Kidney (tissue), 14 donors: ENCODE measurements around the gene BDH1. TPM values are rescaled to one million over a fixed set of nuclear protein-coding genes. Genes with fewer than 3 reads are reported as not detected.
A peak's percentile ranks its signal among the peaks of the same experiment; 100 is the strongest.

Experiments used
- DNase-seq, 5 donors: peaks; one replicate each; pipeline ENCODE4 v3.0.0-alpha.2; 2013 to 2020
- FAIRE-seq: peaks from 2 replicates; lab custom pipeline; 2012; peaks lifted over from hg19 to GRCh38; lab: Jason Lieb, UNC
- H3K27ac ChIP-seq, 2 donors: one replicate each; pipeline ENCODE4 v1.7.0; 2013; ENCODE audit warnings: low read depth in 2 of 2, low read length in 2 of 2, inconsistent platforms in 1 of 2
- H3K27me3 ChIP-seq: one replicate; pipeline ENCODE4 v1.7.1; 2013; ENCODE audit warnings: low read length, inconsistent platforms; ENCODE audit not compliant: control insufficient read depth, insufficient read depth
- H3K36me3 ChIP-seq, 3 donors: one replicate each; pipeline versions ENCODE4 v1.7.0 to v1.7.1; 2013; ENCODE audit warnings: low read length in 3 of 3, control low read depth in 1 of 3, inconsistent platforms in 1 of 3; ENCODE audit not compliant: insufficient read depth in 3 of 3, control insufficient read depth in 2 of 3
- H3K4me1 ChIP-seq, 3 donors: one replicate each; pipeline versions ENCODE4 v1.7.0 to v1.7.1; 2013; ENCODE audit warnings: low read length in 3 of 3, inconsistent platforms in 1 of 3, low read depth in 1 of 3; ENCODE audit not compliant: control insufficient read depth in 2 of 3, insufficient read depth in 2 of 3
- H3K4me3 ChIP-seq, 3 donors: one replicate each; pipeline versions ENCODE4 v1.7.0 to v1.8.1; 2013; ENCODE audit warnings: low read length in 3 of 3, control low read depth in 1 of 3, inconsistent platforms in 1 of 3
- H3K9ac ChIP-seq, 3 donors: one replicate each; pipeline versions ENCODE4 v1.7.0 to v1.7.1; 2013; ENCODE audit warnings: low read length in 3 of 3, control low read depth in 1 of 3, inconsistent platforms in 1 of 3
- H3K9me3 ChIP-seq, 3 donors: one replicate each; pipeline versions ENCODE4 v1.7.0 to v1.7.1; 2013; ENCODE audit warnings: low read length in 3 of 3, control low read depth in 1 of 3, inconsistent platforms in 1 of 3; ENCODE audit not compliant: control insufficient read depth in 2 of 3, insufficient read depth in 1 of 3
- CTCF ChIP-seq: IDR thresholded peaks from 3 replicates; pipeline ENCODE4 v1.5.1; 2012; ENCODE audit warnings: mild to moderate bottlenecking, moderate library complexity, borderline replicate concordance; ENCODE audit not compliant: insufficient read depth; ENCODE audit errors: extremely low read depth
- intact Hi-C: fragments of 100-400 bp; cut with DNase I; formaldehyde crosslinking; loops from one replicate; pipeline ENCODE4 v1.11.1; 2022
- polyA plus RNA-seq: library from polyadenylated mRNA; stranded (reverse); fragments of 350-450 nt; fragmentation: Illumina TruSeq; extraction: RNeasy Lipid Tissue Mini Kit (QIAGEN cat#74804); gene quantifications from one replicate; pipeline ENCODE4 v1.2.3, GENCODE V29; 2014; ENCODE audit warnings: low read depth, low replicate concordance; ENCODE audit not compliant: insufficient read depth
- total RNA-seq: library from RNA; stranded (reverse); fragmentation: NEBNext Ultra II Directional; extraction: Animal tissue kit (Norgen Biotek cat#: 25700); gene quantifications from one replicate; pipeline ENCODE4 v1.2.1, GENCODE V29; 2021
- donor health status: control.
- donor health status: control.
- donor health status: control.
- donor health status: control.
- donor health status: control.
- donor health status: DM: yes; HTN: yes; CAD: no.
- donor health status: Normal renal cell carcinoma (clear cell type).

The BDH1 gene
- total and polyA plus RNA-seq, 2 donors from 2014 or later = 21.2 to 49.6 TPM

GRCh38 chr3:197494366-197495058, 61.3 kb downstream of the BDH1 start:
- Histone ChIP-seq H3K27me3 (no peaks in the 10 kb centered on the region), H3K27ac (no peak overlapping the region), H3K4me1 (peaks cover 0 to 2% (median 0%) of the 10 kb centered on the region in 3 donors), H3K9me3 (no peaks in the 10 kb centered on the region), H3K4me3 (no peak overlapping the region), H3K36me3 (no peaks in the 10 kb centered on the region), H3K9ac (no peak overlapping the region)
- intact Hi-C loops = no loop called here
- DNase-seq = peak in 3 of 5 donors; percentile 78 to 91 (median 89)
- FAIRE-seq = no peak
- no peak for TF ChIP-seq CTCF

- no peak overlapping the region for H3K27ac ChIP-seq
- H3K36me3 ChIP-seq = no peaks in the 10 kb centered on the region
- peaks cover 0 to 2% (median 0%) of the 10 kb centered on the region in 3 donors for H3K4me1 ChIP-seq
- no peak overlapping the region for H3K4me3 ChIP-seq
- no peak for TF ChIP-seq CTCF
- no peaks in the 10 kb centered on the region for H3K27me3 ChIP-seq
- peak in 1 of 5 donors; percentile 19 for DNase-seq
- H3K9me3 ChIP-seq = no peaks in the 10 kb centered on the region
- no peak for FAIRE-seq
- no peak overlapping the region for H3K9ac ChIP-seq
- intact Hi-C loops = no loop called here
Observed at GRCh38 chr3:197493049-197493448, 62.7 kb downstream of the BDH1 start.

GRCh38 chr3:197491923-197492664, 63.7 kb downstream of the BDH1 start:
- H3K4me3 ChIP-seq = no peak overlapping the region
- no peaks in the 10 kb centered on the region for H3K36me3 ChIP-seq
- no peak overlapping the region for H3K27ac ChIP-seq
- no peaks in the 10 kb centered on the region for H3K27me3 ChIP-seq
- TF ChIP-seq CTCF = no peak
- H3K9ac ChIP-seq = no peak overlapping the region
- FAIRE-seq (no peak), DNase-seq (no peak)
- H3K9me3 ChIP-seq = no peaks in the 10 kb centered on the region
- intact Hi-C loops = no loop called here
- H3K4me1 ChIP-seq = peaks cover 0 to 2% (median 0%) of the 10 kb centered on the region in 3 donors
